ENCODE measurements around the gene B9D2. TPM values are rescaled to one million over a fixed set of nuclear protein-coding genes. Genes with fewer than 3 reads are reported as not detected.
A peak's percentile ranks its signal among the peaks of the same experiment; 100 is the strongest.
"Not testable (repeated sequence)": the region's sequence is repeated elsewhere in the genome, so short reads cannot be mapped to it uniquely, and the experiment has no call there.

B9D2 gene
- 4.1 and 7.6 TPM in 2 replicates for total RNA-seq (2014; rRNA removed; shearing (Covaris generic); ENCODE audit: low replicate concordance)

GRCh38 chr19:41363753-41364523 is at the start of gene B9D2:
TSS of gene B9D2 (minus strand) at chr19:41364149. CDS start at chr19:41363519, 630 bp downstream.
- H4K20me1 ChIP-seq (ENCODE audit: insufficient read depth, low read depth, low read length) = no peaks in the 10 kb centered on the region
- no peaks in the 10 kb centered on the region for H3K36me3 ChIP-seq (ENCODE audit: insufficient read depth, low read length)
- peaks cover 24% of the 10 kb centered on the region for H3K4me1 ChIP-seq (ENCODE audit: low read length)
- no peaks in the 10 kb centered on the region for H3K27me3 ChIP-seq (ENCODE audit: low read length)
- peak; percentile 99 for DNase-seq
- H3K27ac ChIP-seq (ENCODE audit: low read length) = peak within 1 kb of the TSS; percentile 89
- H3K4me3 ChIP-seq (ENCODE audit: low read length) = peak within 1 kb of the TSS; percentile 92
- peaks cover 32% of the 10 kb centered on the region for H3K79me2 ChIP-seq (ENCODE audit: low read length)
- no peaks in the 10 kb centered on the region for H3K9me2 ChIP-seq (replicated peaks; ENCODE audit: insufficient read depth, low read length)
- peak within 1 kb of the TSS; percentile 92 for H2AFZ ChIP-seq (ENCODE audit: low read length)
- peak within 1 kb of the TSS; percentile 90 for H3K9ac ChIP-seq (ENCODE audit: low read length)
- H3K9me3 ChIP-seq (ENCODE audit: low read length) = no peaks in the 10 kb centered on the region
- H3K4me2 ChIP-seq (ENCODE audit: low read depth, low read length, poor library complexity, severe bottlenecking) = peak within 1 kb of the TSS; percentile 94

DNA sequence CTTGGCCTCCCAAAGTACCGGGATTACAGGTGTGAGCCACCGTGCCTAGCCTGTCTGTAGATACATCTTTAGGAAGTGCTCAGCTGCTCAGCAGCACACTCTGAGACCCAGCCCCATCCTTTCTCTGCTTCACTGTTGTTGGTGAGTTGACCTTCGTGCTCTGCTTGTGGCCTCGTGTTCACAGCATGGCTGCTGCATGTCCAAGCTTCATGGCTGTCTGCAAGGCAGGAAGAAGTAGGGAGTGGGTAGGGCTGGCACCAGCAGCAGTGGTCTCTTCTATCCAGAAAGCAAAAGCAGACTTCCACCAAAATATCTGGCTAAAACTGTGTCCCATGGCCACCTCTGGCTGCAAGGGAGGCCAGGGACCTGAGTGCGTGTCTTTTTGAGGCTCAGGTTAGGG is 49.0 kb upstream of the B9D2 start:
- H3K4me3 ChIP-seq (ENCODE audit: low read length) = no peak overlapping the region
- H3K36me3 ChIP-seq (ENCODE audit: insufficient read depth, low read length) = no peaks in the 10 kb centered on the region

DNA sequence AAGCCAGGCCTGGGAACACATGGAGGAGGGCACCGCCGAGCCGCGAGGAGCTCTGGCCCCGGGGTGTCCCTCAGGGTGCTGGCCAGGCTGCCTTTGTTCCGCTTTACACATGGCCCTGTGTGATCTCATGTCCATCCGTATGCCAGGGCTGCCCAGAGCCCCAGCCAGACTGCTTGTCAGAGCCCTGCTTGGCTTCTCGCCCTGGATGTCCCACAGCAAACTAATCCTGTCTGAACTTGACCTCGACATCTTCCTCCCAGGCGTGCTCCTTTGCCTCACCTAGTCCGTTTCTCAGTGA is 48.0 kb upstream of the B9D2 start:
- no peaks in the 10 kb centered on the region for H3K9me2 ChIP-seq (replicated peaks; ENCODE audit: insufficient read depth, low read length)
- no peak overlapping the region for H2AFZ ChIP-seq (ENCODE audit: low read length)
- no peak overlapping the region for H3K9ac ChIP-seq (ENCODE audit: low read length)
- no peak overlapping the region for H3K27ac ChIP-seq (ENCODE audit: low read length)
- H3K4me2 ChIP-seq (ENCODE audit: low read depth, low read length, poor library complexity, severe bottlenecking) = no peak overlapping the region
- H3K4me1 ChIP-seq (ENCODE audit: low read length) = peaks cover 18% of the 10 kb centered on the region
- no peak overlapping the region for H3K4me3 ChIP-seq (ENCODE audit: low read length)
- no peaks in the 10 kb centered on the region for H3K27me3 ChIP-seq (ENCODE audit: low read length)
- H3K36me3 ChIP-seq (ENCODE audit: insufficient read depth, low read length) = no peaks in the 10 kb centered on the region
- H3K79me2 ChIP-seq (ENCODE audit: low read length) = no peaks in the 10 kb centered on the region; the same call in 1 of the 2 replicates
- H4K20me1 ChIP-seq (ENCODE audit: insufficient read depth, low read depth, low read length) = no peaks in the 10 kb centered on the region
- no peaks in the 10 kb centered on the region for H3K9me3 ChIP-seq (ENCODE audit: low read length)
- no peak for DNase-seq

More for the DNA sequence above, 49.0 kb upstream of the B9D2 start:
- no peak overlapping the region for H3K9ac ChIP-seq (ENCODE audit: low read length)
- H3K4me1 ChIP-seq (ENCODE audit: low read length) = peaks cover 7% of the 10 kb centered on the region
- no peak overlapping the region for H3K27ac ChIP-seq (ENCODE audit: low read length)
- H4K20me1 ChIP-seq (ENCODE audit: insufficient read depth, low read depth, low read length) = no peaks in the 10 kb centered on the region
- DNase-seq = no peak
- no peak overlapping the region for H2AFZ ChIP-seq (ENCODE audit: low read length)
- H3K79me2 ChIP-seq (ENCODE audit: low read length) = no peaks in the 10 kb centered on the region; the same call in 1 of the 2 replicates
- H3K9me3 ChIP-seq (ENCODE audit: low read length) = no peaks in the 10 kb centered on the region
- no peak overlapping the region for H3K4me2 ChIP-seq (ENCODE audit: low read depth, low read length, poor library complexity, severe bottlenecking)
- no peaks in the 10 kb centered on the region for H3K27me3 ChIP-seq (ENCODE audit: low read length)
- no peaks in the 10 kb centered on the region for H3K9me2 ChIP-seq (replicated peaks; ENCODE audit: insufficient read depth, low read length)

- Histone ChIP-seq H4K20me1 (ENCODE audit: insufficient read depth, low read depth, low read length) (no peaks in the 10 kb centered on the region), H3K4me2 (ENCODE audit: low read depth, low read length, poor library complexity, severe bottlenecking) (no peak overlapping the region), H3K27me3 (ENCODE audit: low read length) (no peaks in the 10 kb centered on the region), H3K36me3 (ENCODE audit: insufficient read depth, low read length) (no peaks in the 10 kb centered on the region), H3K9me2 (replicated peaks; ENCODE audit: insufficient read depth, low read length) (no peaks in the 10 kb centered on the region), H2AFZ (ENCODE audit: low read length) (no peak overlapping the region), H3K79me2 (ENCODE audit: low read length) (no peaks in the 10 kb centered on the region; the same call in 1 of the 2 replicates), H3K4me1 (ENCODE audit: low read length) (peaks cover 20% of the 10 kb centered on the region), H3K4me3 (ENCODE audit: low read length) (no peak overlapping the region), H3K9ac (ENCODE audit: low read length) (no peak overlapping the region), H3K9me3 (ENCODE audit: low read length) (no peaks in the 10 kb centered on the region), H3K27ac (ENCODE audit: low read length) (no peak overlapping the region)
- DNase-seq = no peak
Observed at GRCh38 chr19:41411100-41411967, 47.4 kb upstream of the B9D2 start.

GRCh38 chr19:41410336-41411054 is 46.5 kb upstream of the B9D2 start:
- H3K27ac ChIP-seq (ENCODE audit: low read length) = no peak overlapping the region
- no peaks in the 10 kb centered on the region for H4K20me1 ChIP-seq (ENCODE audit: insufficient read depth, low read depth, low read length)
- H2AFZ ChIP-seq (ENCODE audit: low read length) = no peak overlapping the region
- no peak for DNase-seq
- no peaks in the 10 kb centered on the region for H3K27me3 ChIP-seq (ENCODE audit: low read length)
- H3K36me3 ChIP-seq (ENCODE audit: insufficient read depth, low read length) = no peaks in the 10 kb centered on the region
- no peaks in the 10 kb centered on the region for H3K9me2 ChIP-seq (replicated peaks; ENCODE audit: insufficient read depth, low read length)
- no peak overlapping the region for H3K9ac ChIP-seq (ENCODE audit: low read length)
- no peaks in the 10 kb centered on the region; the same call in 1 of the 2 replicates for H3K79me2 ChIP-seq (ENCODE audit: low read length)
- H3K4me3 ChIP-seq (ENCODE audit: low read length) = no peak overlapping the region
- peaks cover 20% of the 10 kb centered on the region for H3K4me1 ChIP-seq (ENCODE audit: low read length)
- no peaks in the 10 kb centered on the region for H3K9me3 ChIP-seq (ENCODE audit: low read length)
- H3K4me2 ChIP-seq (ENCODE audit: low read depth, low read length, poor library complexity, severe bottlenecking) = no peak overlapping the region

DNA sequence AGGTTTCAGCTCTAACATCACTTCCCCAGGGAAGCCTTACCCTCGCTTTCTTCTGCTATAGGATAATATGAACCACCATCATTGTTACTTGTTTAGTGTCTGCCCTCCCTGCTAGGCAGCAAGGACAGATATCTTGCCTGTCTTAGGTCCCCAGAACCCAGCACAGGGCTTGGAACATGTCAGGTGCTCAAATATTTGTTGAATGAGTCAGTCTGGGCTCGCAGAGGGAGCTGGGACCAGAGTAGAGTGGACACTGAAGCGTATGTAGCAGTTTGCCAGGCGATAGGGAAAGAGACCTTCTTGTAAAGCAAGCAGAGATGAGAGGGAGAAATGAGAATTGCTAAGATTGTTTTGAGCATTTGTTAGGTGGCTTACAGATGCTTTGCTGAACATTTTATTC is 45.3 kb upstream of the B9D2 start:
- H3K4me2 ChIP-seq (ENCODE audit: low read depth, low read length, poor library complexity, severe bottlenecking) = no peak overlapping the region
- H3K36me3 ChIP-seq (ENCODE audit: insufficient read depth, low read length) = no peaks in the 10 kb centered on the region
- no peaks in the 10 kb centered on the region; the same call in 1 of the 2 replicates for H3K79me2 ChIP-seq (ENCODE audit: low read length)
- no peak overlapping the region for H3K27ac ChIP-seq (ENCODE audit: low read length)
- H2AFZ ChIP-seq (ENCODE audit: low read length) = no peak overlapping the region
- no peak overlapping the region for H3K4me3 ChIP-seq (ENCODE audit: low read length)
- no peaks in the 10 kb centered on the region for H3K9me3 ChIP-seq (ENCODE audit: low read length)
- no peaks in the 10 kb centered on the region for H4K20me1 ChIP-seq (ENCODE audit: insufficient read depth, low read depth, low read length)
- H3K4me1 ChIP-seq (ENCODE audit: low read length) = peaks cover 20% of the 10 kb centered on the region
- H3K9ac ChIP-seq (ENCODE audit: low read length) = no peak overlapping the region
- no peak for DNase-seq
- H3K27me3 ChIP-seq (ENCODE audit: low read length) = no peaks in the 10 kb centered on the region
- H3K9me2 ChIP-seq (replicated peaks; ENCODE audit: insufficient read depth, low read length) = no peaks in the 10 kb centered on the region

DNA sequence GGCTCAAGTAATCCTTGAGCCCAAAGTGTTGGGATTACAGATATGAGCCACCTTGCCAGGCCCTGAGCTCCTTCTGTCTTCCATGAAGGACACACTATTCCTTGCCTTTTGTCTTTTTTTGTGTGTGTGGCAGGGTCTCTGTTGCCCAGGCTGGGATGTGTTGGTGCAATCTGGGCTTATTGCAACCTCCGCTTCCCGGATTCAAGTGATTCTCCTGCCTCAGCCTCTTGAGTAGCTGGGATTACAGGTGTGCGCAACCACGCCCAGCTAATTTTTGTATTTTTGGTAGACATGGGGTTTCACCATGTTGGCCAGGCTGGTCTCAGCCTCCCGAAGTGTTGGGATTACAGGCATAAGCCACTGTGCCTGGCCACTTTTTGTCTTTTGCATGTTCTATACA is 44.9 kb upstream of the B9D2 start:
- H3K4me1 ChIP-seq (ENCODE audit: low read length) = peaks cover 20% of the 10 kb centered on the region
- H3K36me3 ChIP-seq (ENCODE audit: insufficient read depth, low read length); H3K4me3 ChIP-seq (ENCODE audit: low read length); DNase-seq; H3K27ac ChIP-seq (ENCODE audit: low read length); H3K27me3 ChIP-seq (ENCODE audit: low read length); H3K9ac ChIP-seq (ENCODE audit: low read length); H2AFZ ChIP-seq (ENCODE audit: low read length); H3K9me3 ChIP-seq (ENCODE audit: low read length); H4K20me1 ChIP-seq (ENCODE audit: insufficient read depth, low read depth, low read length); H3K9me2 ChIP-seq (replicated peaks; ENCODE audit: insufficient read depth, low read length); H3K4me2 ChIP-seq (ENCODE audit: low read depth, low read length, poor library complexity, severe bottlenecking); H3K79me2 ChIP-seq (ENCODE audit: low read length): not testable (repeated sequence)

GRCh38 chr19:41408256-41408655 is 44.3 kb upstream of the B9D2 start:
- peak; percentile 76 for DNase-seq
- Histone ChIP-seq H3K4me2 (ENCODE audit: low read depth, low read length, poor library complexity, severe bottlenecking) (peak overlapping the region; percentile 11), H3K79me2 (ENCODE audit: low read length) (peaks cover 2% of the 10 kb centered on the region; the same call in 1 of the 2 replicates), H3K9ac (ENCODE audit: low read length) (no peak overlapping the region), H3K27me3 (ENCODE audit: low read length) (no peaks in the 10 kb centered on the region), H3K4me1 (ENCODE audit: low read length) (peaks cover 20% of the 10 kb centered on the region), H3K27ac (ENCODE audit: low read length) (peak overlapping the region; percentile 53; the same call in 1 of the 2 replicates), H3K4me3 (ENCODE audit: low read length) (no peak overlapping the region), H2AFZ (ENCODE audit: low read length) (no peak overlapping the region), H4K20me1 (ENCODE audit: insufficient read depth, low read depth, low read length) (no peaks in the 10 kb centered on the region), H3K36me3 (ENCODE audit: insufficient read depth, low read length) (no peaks in the 10 kb centered on the region), H3K9me3 (ENCODE audit: low read length) (no peaks in the 10 kb centered on the region), H3K9me2 (replicated peaks; ENCODE audit: insufficient read depth, low read length) (no peaks in the 10 kb centered on the region)

All from Karpas-422 (cell line).